ENCODE results near the gene DDX24. TPM values are rescaled to one million over a fixed set of nuclear protein-coding genes. Genes with fewer than 3 reads are reported as not detected.
A peak's percentile ranks its signal among the peaks of the same experiment; 100 is the strongest.

The DDX24 gene
- total RNA-seq, 4 donors from 2014 or later = 107 to 134 (median 108) TPM

- DNase-seq (ENCODE audit: low spot score in 2 of 2) = no peak
- no peak for TF ChIP-seq EP300 (IDR thresholded peaks at IDR 0.05)
- no peak for TF ChIP-seq CTCF (IDR thresholded peaks at IDR 0.05)
- no peak for TF ChIP-seq POLR2AphosphoS5 (IDR thresholded peaks at IDR 0.05)
- TF ChIP-seq POLR2A (IDR thresholded peaks at IDR 0.05) = no peak
- Histone ChIP-seq H3K36me3 (no peaks in the 10 kb centered on the region), H3K4me3 (no peak overlapping the region), H3K27me3 (peaks cover 9% of the 10 kb centered on the region), H3K4me1 (no peaks in the 10 kb centered on the region), H3K9me3 (no peaks in the 10 kb centered on the region), H3K27ac (no peak overlapping the region)
- WGBS = 18% methylated on average over 4 of the region's 4 CpGs
These were observed 71.2 kb downstream of the DDX24 start for GRCh38 chr14:94009767-94010166.

- H3K27ac ChIP-seq = no peak overlapping the region
- TF ChIP-seq POLR2AphosphoS5 (IDR thresholded peaks at IDR 0.05) = no peak
- no peak for DNase-seq (ENCODE audit: low spot score in 2 of 2)
- H3K27me3 ChIP-seq = peaks cover 11% of the 10 kb centered on the region
- 77% methylated on average over 3 of the region's 3 CpGs for WGBS
- H3K36me3 ChIP-seq = no peaks in the 10 kb centered on the region
- no peaks in the 10 kb centered on the region for H3K9me3 ChIP-seq
- no peak overlapping the region for H3K4me3 ChIP-seq
- no peaks in the 10 kb centered on the region for H3K4me1 ChIP-seq
These were observed 72.8 kb downstream of the DDX24 start for GRCh38 chr14:94008234-94008633.

DNA sequence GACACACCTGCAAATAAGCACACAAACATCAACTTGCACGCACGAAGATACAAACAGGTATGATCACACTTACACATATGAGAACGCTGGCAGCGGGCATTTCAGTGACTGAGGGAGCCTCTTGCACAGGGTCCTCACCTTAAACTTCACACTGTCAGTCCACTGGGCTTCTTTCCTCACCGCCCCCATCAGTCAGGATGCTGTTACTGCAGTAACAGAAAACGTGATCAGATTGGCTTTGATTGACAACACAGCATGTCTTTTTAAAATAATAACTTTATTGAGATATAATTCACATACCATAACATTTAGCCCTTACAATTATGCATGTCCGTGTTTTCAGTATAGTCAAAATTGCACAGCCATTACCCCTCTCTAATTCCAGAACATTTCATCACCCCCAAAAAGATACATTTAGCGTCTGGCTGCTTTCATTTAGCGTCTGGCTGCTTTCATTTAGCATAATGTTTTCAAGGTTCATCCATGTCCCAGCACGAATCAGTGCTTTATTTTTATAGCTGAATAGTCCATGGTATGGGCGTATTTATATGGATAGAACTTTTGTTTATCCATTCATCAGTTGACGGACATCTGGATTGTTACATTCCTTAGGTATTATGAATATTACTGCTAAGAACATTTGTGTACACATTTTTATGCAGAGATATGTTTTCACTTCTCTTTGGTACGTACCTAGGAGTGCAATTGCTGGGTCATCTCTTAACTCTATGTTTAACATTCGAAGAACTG is 75.5 kb downstream of the DDX24 start:
- WGBS = 46% methylated on average over 14 of the region's 14 CpGs
- Histone ChIP-seq H3K36me3 (no peaks in the 10 kb centered on the region), H3K4me1 (peaks cover 12% of the 10 kb centered on the region), H3K27me3 (peaks cover 21% of the 10 kb centered on the region), H3K4me3 (no peak overlapping the region), H3K9me3 (no peaks in the 10 kb centered on the region), H3K27ac (no peak overlapping the region)
- TF ChIP-seq EP300 (IDR thresholded peaks at IDR 0.05) (no peak), CTCF (IDR thresholded peaks at IDR 0.05) (peak in 1 of 2 donors; percentile 20)
- no peak for DNase-seq (ENCODE audit: low spot score in 2 of 2)

GRCh38 chr14:94004015-94004414 is 77.0 kb downstream of the DDX24 start:
- H3K27ac ChIP-seq = no peak overlapping the region
- TF ChIP-seq POLR2A (IDR thresholded peaks at IDR 0.05) (no peak), CTCF (IDR thresholded peaks at IDR 0.05) (no peak), POLR2AphosphoS5 (IDR thresholded peaks at IDR 0.05) (no peak), EP300 (IDR thresholded peaks at IDR 0.05) (no peak)
- 100% methylated on average over 1 of the region's 8 CpGs for WGBS
- H3K4me3 ChIP-seq = no peak overlapping the region
- no peaks in the 10 kb centered on the region for H3K36me3 ChIP-seq
- H3K4me1 ChIP-seq = peaks cover 12% of the 10 kb centered on the region
- peaks cover 21% of the 10 kb centered on the region for H3K27me3 ChIP-seq
- H3K9me3 ChIP-seq = no peaks in the 10 kb centered on the region
- no peak for DNase-seq (ENCODE audit: low spot score in 2 of 2)

DNA sequence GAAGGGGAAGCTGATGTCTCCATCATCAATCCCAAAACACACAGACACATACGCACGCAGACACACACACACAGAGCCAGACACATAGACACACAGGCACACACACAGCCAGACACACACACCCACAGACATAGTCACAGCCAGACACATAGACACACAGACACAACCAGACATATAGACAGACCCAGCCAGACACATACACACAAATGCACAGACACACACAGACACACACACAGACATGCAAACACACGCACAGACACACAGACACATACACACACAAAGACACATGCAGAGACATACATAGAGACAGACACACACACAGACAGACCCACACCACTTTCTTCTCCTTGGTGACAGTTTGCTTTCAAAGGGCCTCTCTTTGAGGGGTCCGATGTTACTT is 77.6 kb downstream of the DDX24 start:
- peaks cover 12% of the 10 kb centered on the region for H3K4me1 ChIP-seq
- peaks cover 18% of the 10 kb centered on the region for H3K27me3 ChIP-seq
- WGBS = 59% methylated on average over 2 of the region's 4 CpGs
- H3K27ac ChIP-seq = no peak overlapping the region
- DNase-seq (ENCODE audit: low spot score in 2 of 2) = no peak
- H3K36me3 ChIP-seq = no peaks in the 10 kb centered on the region
- H3K9me3 ChIP-seq = no peaks in the 10 kb centered on the region
- TF ChIP-seq POLR2AphosphoS5 (IDR thresholded peaks at IDR 0.05) (no peak), POLR2A (IDR thresholded peaks at IDR 0.05) (no peak)
- H3K4me3 ChIP-seq = no peak overlapping the region

DNA sequence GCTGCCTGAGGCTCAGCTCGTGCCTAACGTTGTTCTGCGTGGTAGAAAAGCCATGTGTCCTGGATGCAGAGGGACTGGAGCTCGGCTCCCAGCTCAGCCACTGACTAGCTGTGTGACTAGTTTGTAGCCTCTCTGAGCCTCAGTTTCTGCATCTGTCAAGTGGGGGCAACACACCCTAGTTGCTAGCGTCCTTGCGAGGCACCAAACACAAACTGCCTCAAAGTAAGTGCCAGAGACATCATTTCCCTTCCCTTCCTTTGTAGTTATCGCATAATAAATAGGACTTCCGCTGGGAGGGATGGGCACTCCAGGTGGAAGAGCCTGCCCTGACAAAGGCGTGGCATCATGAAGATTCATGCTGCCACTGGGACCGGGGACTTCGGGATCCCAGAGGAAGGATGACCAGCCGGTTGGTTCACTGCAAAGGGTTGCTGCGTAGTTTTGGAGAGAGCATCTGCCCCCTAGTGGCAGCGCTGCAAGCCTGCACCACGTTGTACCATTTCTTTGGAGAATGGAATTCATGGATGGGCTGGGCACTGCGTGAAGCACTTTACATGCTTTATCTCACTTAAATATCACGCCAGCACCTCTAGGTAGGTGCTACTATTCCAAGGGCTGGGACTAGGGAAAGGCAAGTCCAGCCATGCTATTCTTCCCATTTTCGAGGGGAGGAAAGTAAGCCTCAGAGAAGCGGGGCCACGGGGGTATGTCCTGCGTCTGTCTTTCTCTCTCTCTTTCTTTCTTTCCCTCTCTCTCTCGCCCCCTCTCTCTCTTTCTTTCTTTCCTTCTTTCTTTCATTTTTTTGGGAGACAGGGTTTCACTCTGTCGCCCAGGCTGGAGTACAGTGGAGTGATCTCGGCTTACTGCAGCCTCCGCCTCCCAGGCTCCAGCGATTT is 79.3 kb downstream of the DDX24 start:
- Histone ChIP-seq H3K27me3 (peaks cover 24% of the 10 kb centered on the region), H3K36me3 (no peaks in the 10 kb centered on the region), H3K4me1 (peaks cover 12% of the 10 kb centered on the region), H3K9me3 (no peaks in the 10 kb centered on the region), H3K27ac (no peak overlapping the region), H3K4me3 (no peak overlapping the region)
- 26% methylated on average over 19 of the region's 26 CpGs for WGBS
- no peak for DNase-seq (ENCODE audit: low spot score in 2 of 2)
- TF ChIP-seq POLR2AphosphoS5 (IDR thresholded peaks at IDR 0.05) (no peak), CTCF (IDR thresholded peaks at IDR 0.05) (peak; percentile 82 to 96)

Data from suprapubic skin (tissue), 4 donors.